Glutamatergic neuron (in vitro differentiated cells): Measurements from ENCODE around the gene DAB2IP. TPM values are rescaled to one million over a fixed set of nuclear protein-coding genes. Genes with fewer than 3 reads are reported as not detected.

Experiments
- DNase-seq: peaks from one replicate; pipeline ENCODE4 v3.0.0; 2022
- H3K27ac Mint-ChIP-seq: one replicate; pipeline ENCODE4 v1.8.0; 2020; ENCODE audit warnings: mild to moderate bottlenecking, mixed read lengths, inconsistent platforms; ENCODE audit not compliant: unreplicated experiment
- H3K27me3 Mint-ChIP-seq: one replicate; pipeline ENCODE4 v1.8.0; 2020; ENCODE audit warnings: mild to moderate bottlenecking, moderate library complexity, mixed read lengths, inconsistent platforms; ENCODE audit not compliant: unreplicated experiment
- H3K36me3 Mint-ChIP-seq: one replicate; pipeline ENCODE4 v1.8.0; 2020; ENCODE audit warnings: mild to moderate bottlenecking, mixed read lengths, inconsistent platforms; ENCODE audit not compliant: unreplicated experiment
- H3K4me1 Mint-ChIP-seq: one replicate; pipeline ENCODE4 v1.8.0; 2020; ENCODE audit warnings: mild to moderate bottlenecking, low read depth, mixed read lengths, inconsistent platforms; ENCODE audit not compliant: unreplicated experiment
- H3K4me3 Mint-ChIP-seq: one replicate; pipeline ENCODE4 v1.8.0; 2020; ENCODE audit warnings: mild to moderate bottlenecking, mixed read lengths, inconsistent platforms; ENCODE audit not compliant: unreplicated experiment
- H3K9me3 Mint-ChIP-seq: one replicate; pipeline ENCODE4 v1.8.0; 2020; ENCODE audit warnings: mild to moderate bottlenecking, moderate library complexity, mixed read lengths, inconsistent platforms; ENCODE audit not compliant: unreplicated experiment
- CTCF ChIP-seq: fragments of 200-600 bp; sonication (generic); IDR thresholded peaks from one replicate; pipeline ENCODE4 v1.5.0; 2021; ENCODE audit not compliant: partially characterized antibody, unreplicated experiment
- total RNA-seq: library from RNA; stranded (reverse); fragmentation: NEBNext Ultra II Directional; extraction: Animal tissue kit (Norgen Biotek cat#: 25700); gene quantifications from one replicate; pipeline ENCODE4 v1.2.1, GENCODE V29; 2021; ENCODE audit not compliant: unreplicated experiment

DAB2IP gene
- total RNA-seq, 1 donor from 2014 or later: 32.9 TPM

- Mint-ChIP-seq H3K36me3 (no peaks in the 10 kb centered on the region), H3K4me3 (no peak overlapping the region), H3K27ac (no peak overlapping the region), H3K4me1 (peaks cover 30% of the 10 kb centered on the region), H3K9me3 (peaks cover 2% of the 10 kb centered on the region), H3K27me3 (peaks cover 2% of the 10 kb centered on the region)
- no peak for DNase-seq
- TF ChIP-seq CTCF: no peak
Observed at GRCh38 chr9:121707477-121708424, 56.3 kb downstream of the DAB2IP start.

DNA sequence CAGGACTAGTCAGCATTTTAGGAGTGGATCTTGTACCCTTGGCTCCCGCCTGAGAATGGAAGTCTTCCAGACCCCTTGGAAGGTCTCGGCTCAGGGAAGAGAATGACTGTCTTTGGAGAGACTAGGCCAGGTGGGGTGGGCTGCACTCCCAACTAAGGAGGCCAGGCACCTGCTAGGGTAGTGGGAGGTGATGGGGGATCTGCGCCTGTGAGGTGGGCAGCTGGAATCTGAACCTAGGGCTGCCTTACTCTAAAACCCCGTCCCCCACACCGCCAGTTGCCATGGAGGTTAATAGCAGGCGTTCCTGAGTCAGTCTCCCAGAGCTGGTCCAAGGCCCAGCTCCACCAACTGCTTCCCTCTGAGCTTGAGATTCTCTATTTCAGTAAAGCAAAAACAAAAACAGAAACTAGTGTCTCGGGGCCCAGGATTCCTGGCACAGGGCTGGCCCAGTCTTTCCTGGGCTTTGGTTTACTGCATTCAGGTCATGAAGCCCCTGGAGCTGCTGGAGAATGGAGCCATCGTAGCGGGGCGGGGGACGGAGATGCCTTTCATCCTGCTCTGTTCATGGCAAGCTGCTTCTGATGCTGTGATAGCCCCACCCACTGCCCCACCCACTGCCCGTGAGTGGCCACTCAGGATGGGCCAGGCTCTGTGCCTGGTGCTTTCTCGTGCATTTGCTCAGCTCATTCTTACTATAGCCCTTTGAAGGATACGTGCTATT is 57.5 kb downstream of the DAB2IP start:
- H3K27ac Mint-ChIP-seq: no peak overlapping the region
- H3K4me3 Mint-ChIP-seq: no peak overlapping the region
- DNase-seq: peak; percentile 39
- TF ChIP-seq CTCF: no peak
- no peaks in the 10 kb centered on the region for H3K36me3 Mint-ChIP-seq
- H3K27me3 Mint-ChIP-seq: peaks cover 2% of the 10 kb centered on the region
- peaks cover 31% of the 10 kb centered on the region for H3K4me1 Mint-ChIP-seq
- H3K9me3 Mint-ChIP-seq: peaks cover 3% of the 10 kb centered on the region

- H3K9me3 Mint-ChIP-seq: peaks cover 4% of the 10 kb centered on the region
- peaks cover 3% of the 10 kb centered on the region for H3K27me3 Mint-ChIP-seq
- no peak overlapping the region for H3K4me3 Mint-ChIP-seq
- no peak overlapping the region for H3K27ac Mint-ChIP-seq
- TF ChIP-seq CTCF: no peak
- no peaks in the 10 kb centered on the region for H3K36me3 Mint-ChIP-seq
- H3K4me1 Mint-ChIP-seq: peaks cover 36% of the 10 kb centered on the region
- DNase-seq: no peak
Observed at GRCh38 chr9:121709798-121710197, 58.4 kb downstream of the DAB2IP start.

DNA sequence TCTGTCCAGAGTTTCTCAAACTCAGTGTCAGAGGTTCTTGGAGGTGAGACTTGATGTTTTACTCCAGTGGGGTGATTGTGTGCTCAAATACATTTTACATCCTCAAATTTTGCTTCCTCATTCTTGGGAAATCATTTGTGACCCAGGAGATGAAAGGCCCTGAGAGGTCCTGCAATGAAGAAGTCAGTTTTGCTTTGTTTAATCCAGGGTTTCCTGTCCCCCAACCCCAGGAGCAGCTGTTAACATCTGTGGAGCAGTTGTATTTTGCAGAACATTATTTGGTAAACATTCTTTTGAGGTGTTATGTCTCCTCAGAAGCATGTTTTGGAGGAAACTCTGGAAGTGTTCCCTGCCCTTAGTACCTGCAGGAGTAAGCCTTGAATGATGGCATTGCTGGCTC is 59.8 kb downstream of the DAB2IP start:
- no peak for TF ChIP-seq CTCF
- Mint-ChIP-seq H3K9me3 (peaks cover 7% of the 10 kb centered on the region), H3K36me3 (no peaks in the 10 kb centered on the region), H3K27ac (peak overlapping the region; percentile 87), H3K4me1 (peaks cover 28% of the 10 kb centered on the region), H3K4me3 (no peak overlapping the region), H3K27me3 (peaks cover 5% of the 10 kb centered on the region)
- DNase-seq: no peak

GRCh38 chr9:121711797-121712196 is 60.4 kb downstream of the DAB2IP start:
- H3K4me1 Mint-ChIP-seq: peaks cover 25% of the 10 kb centered on the region
- peaks cover 5% of the 10 kb centered on the region for H3K27me3 Mint-ChIP-seq
- H3K27ac Mint-ChIP-seq: peak overlapping the region; percentile 87
- H3K9me3 Mint-ChIP-seq: peaks cover 7% of the 10 kb centered on the region
- no peak for TF ChIP-seq CTCF
- H3K36me3 Mint-ChIP-seq: no peaks in the 10 kb centered on the region
- DNase-seq: peak; percentile 46
- peak overlapping the region; percentile 73 for H3K4me3 Mint-ChIP-seq
